Adrenal gland (tissue), 12 donors: Measurements from ENCODE around the gene DDX28. TPM values are rescaled to one million over a fixed set of nuclear protein-coding genes. Genes with fewer than 3 reads are reported as not detected.
"Not testable (repeated sequence)": the region's sequence is repeated elsewhere in the genome, so short reads cannot be mapped to it uniquely, and the experiment has no call there.

ENCODE experiments used
- DNase-seq, 7 donors: peaks; one replicate each; pipeline ENCODE4 v3.0.0-alpha.2; 2019 to 2020
- H3K27ac ChIP-seq, 5 donors: fragments of 200-600 bp; sonication (generic) in 4 of 5; 1 replicate in 3 of 5; 2 replicates in 2 of 5; pipeline versions ENCODE4 v1.5.1 to v1.8.0; 2016 to 2020; ENCODE audit warnings: mild to moderate bottlenecking in 1 of 5
- H3K27me3 ChIP-seq: fragments of 200-600 bp; 2 replicates; pipeline ENCODE4 v1.8.0; 2021
- H3K36me3 ChIP-seq, 2 donors: fragments of 200-600 bp; replicated peaks in 1 of 2; 1 replicate in 1 of 2; 2 replicates in 1 of 2; pipeline versions ENCODE4 v1.5.1 to v1.8.0; 2018 to 2022
- H3K4me1 ChIP-seq, 2 donors: fragments of 200-600 bp; replicated peaks in 1 of 2; 1 replicate in 1 of 2; 2 replicates in 1 of 2; pipeline versions ENCODE4 v1.5.1 to v1.8.0; 2018 to 2021
- H3K4me3 ChIP-seq, 4 donors: fragments of 200-600 bp; sonication (generic) in 3 of 4; one replicate each; pipeline ENCODE4 v1.5.1; 2016 to 2018
- H3K9me3 ChIP-seq, 3 donors: fragments of 200-600 bp; sonication (generic) in 1 of 3; replicated peaks in 1 of 3; 1 replicate in 2 of 3; 2 replicates in 1 of 3; pipeline versions ENCODE4 v1.5.1 to v1.8.0; 2016 to 2021
- POLR2A ChIP-seq, 2 donors: fragments of 450-650 bp; IDR thresholded peaks; one replicate each; pipeline ENCODE4 v1.6.1; 2017; ENCODE audit warnings: antibody characterized with exemption in 2 of 2, mild to moderate bottlenecking in 2 of 2, moderate library complexity in 1 of 2
- WGBS, 4 donors: extraction: QIAGEN DNeasy Blood & Tissue Kit in 2 of 4; methylation state at CpG; one replicate each; pipeline versions ENCODE4 v1.1.5 to v1.1.7; 2013 to 2017; 5-methylcytosine and 5-hydroxymethylcytosine counted together
- intact Hi-C, 2 donors: fragments of 100-400 bp; cut with DNase I; formaldehyde crosslinking; loops; one replicate each; pipeline versions ENCODE4 v1.14.1 to v1.15.0; 2022 to 2023
- polyA plus RNA-seq, 3 donors: library from polyadenylated mRNA; stranded (reverse); fragments of 200-250 nt in 2 of 3; fragments of 350-450 nt in 1 of 3; fragmentation: Illumina TruSeq in 1 of 3; extraction: RNeasy Lipid Tissue Mini Kit (QIAGEN cat#74804) in 1 of 3; gene quantifications; one replicate each; pipeline ENCODE4 v1.2.3, GENCODE V29; 2013 to 2014
- total RNA-seq, 9 donors: library from RNA; depleted of rRNA in 4 of 9; stranded (reverse); fragments of >200 nt in 4 of 9; fragments of 120-200 nt in 1 of 9; fragmentation: NEBNext Ultra II Directional in 1 of 9; extraction: Animal tissue kit (Norgen Biotek cat#: 25700) in 1 of 9; gene quantifications; one replicate each; pipeline versions ENCODE4 v1.1.0 to v1.2.4, GENCODE V29; 2013 to 2023
- TF ChIP-seq, protein P1 (sequence below), 6 experiments: fragments of 450-650 bp in 4 of 6; fragments of 200-600 bp in 2 of 6; sonication (generic) in 1 of 6; IDR thresholded peaks; 1 replicate in 5 of 6; 2 replicates in 1 of 6; pipeline versions ENCODE4 v1.5.1 to v1.8.0; 2016 to 2021; ENCODE audit warnings: antibody characterized with exemption in 6 of 6, mild to moderate bottlenecking in 2 of 6, moderate library complexity in 1 of 6
- donor health status: healthy with polysubstance abuse.
- donor health status: Bipolar disorder and iron deficiency.
- donor health status: DM: yes; HTN: yes; CAD: no.
- donor health status: DM: no; HTN: no; CAD: no.
- donor health status: DM: no; HTN: no; CAD: no.
- donor health status: DM: yes; HTN: yes; CAD: no.

DDX28 gene
- total and polyA plus RNA-seq, 12 donors: 6.4 to 18.4 (median 12.5) TPM

DNA sequence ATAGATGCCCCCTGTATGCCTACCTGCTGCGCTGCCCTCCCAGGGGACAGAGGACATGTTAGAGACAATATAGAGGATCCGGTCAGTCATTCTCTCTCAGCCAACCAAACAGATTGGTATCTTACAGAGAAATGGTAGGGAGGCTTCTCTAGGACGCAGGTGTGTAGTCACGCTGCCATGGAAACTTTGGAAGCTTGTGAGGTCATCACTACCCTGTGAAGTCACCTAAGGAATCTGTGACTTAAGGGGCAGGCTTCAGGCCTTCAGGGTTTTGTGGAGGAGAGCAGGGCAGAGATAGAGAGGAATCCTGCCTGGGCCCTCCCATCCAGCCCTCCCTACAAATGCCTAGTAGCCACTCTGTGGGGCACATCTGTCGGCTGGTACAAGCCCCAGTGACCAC, 7.4 kb downstream of the DDX28 start, which contains the start of gene DPEP2NB:
DPEP2NB (minus strand) TSS at position 231 of the 400 bp plus-strand sequence; CDS start at position 90, 141 bp downstream.
- 58 to 82% (median 82%) methylated on average over 4 to 5 of the region's 5 CpGs for WGBS, 4 donors

DNA sequence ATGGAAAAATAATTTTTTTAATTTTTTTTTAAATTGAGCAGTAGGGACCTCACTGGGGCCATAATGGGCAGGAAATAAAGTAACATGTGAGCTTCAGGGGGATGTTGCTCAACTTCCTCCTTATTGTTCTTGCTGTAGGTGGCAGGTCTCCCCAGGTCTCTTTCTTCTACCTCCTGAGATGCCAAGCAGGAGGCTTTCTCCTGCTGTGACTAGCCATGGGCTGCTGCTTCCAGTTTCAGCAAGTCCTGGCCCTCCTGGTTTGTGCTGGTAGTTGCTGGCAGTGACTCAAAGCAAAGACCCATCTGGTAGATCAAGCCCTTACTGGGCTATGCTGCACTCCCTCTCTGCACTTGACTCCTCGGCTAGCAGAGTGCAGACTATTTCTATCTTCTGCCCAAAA, 9.6 kb downstream of the DDX28 start:
- H3K9me3 ChIP-seq: no peaks in the 10 kb centered on the region
- H3K36me3 ChIP-seq: no peaks in the 10 kb centered on the region
- no peak for TF ChIP-seq POLR2A (IDR thresholded peaks at IDR 0.05)
- TF ChIP-seq, protein P1, sequence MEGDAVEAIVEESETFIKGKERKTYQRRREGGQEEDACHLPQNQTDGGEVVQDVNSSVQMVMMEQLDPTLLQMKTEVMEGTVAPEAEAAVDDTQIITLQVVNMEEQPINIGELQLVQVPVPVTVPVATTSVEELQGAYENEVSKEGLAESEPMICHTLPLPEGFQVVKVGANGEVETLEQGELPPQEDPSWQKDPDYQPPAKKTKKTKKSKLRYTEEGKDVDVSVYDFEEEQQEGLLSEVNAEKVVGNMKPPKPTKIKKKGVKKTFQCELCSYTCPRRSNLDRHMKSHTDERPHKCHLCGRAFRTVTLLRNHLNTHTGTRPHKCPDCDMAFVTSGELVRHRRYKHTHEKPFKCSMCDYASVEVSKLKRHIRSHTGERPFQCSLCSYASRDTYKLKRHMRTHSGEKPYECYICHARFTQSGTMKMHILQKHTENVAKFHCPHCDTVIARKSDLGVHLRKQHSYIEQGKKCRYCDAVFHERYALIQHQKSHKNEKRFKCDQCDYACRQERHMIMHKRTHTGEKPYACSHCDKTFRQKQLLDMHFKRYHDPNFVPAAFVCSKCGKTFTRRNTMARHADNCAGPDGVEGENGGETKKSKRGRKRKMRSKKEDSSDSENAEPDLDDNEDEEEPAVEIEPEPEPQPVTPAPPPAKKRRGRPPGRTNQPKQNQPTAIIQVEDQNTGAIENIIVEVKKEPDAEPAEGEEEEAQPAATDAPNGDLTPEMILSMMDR (IDR thresholded peaks at IDR 0.05): no peak
- intact Hi-C loops: no loop called here
- H3K4me3 ChIP-seq: no peak overlapping the region
- no peak for DNase-seq
- no peaks in the 10 kb centered on the region for H3K27me3 ChIP-seq
- H3K4me1 ChIP-seq: no peaks in the 10 kb centered on the region
- H3K27ac ChIP-seq: peak overlapping the region in 1 of 5 donors; percentile 11
- WGBS, 4 donors: 41 to 50% (median 45%) methylated on average over 1 of the region's 1 CpG

More for the DNA sequence above, 7.4 kb downstream of the DDX28 start, which contains the start of gene DPEP2NB:
- TF ChIP-seq POLR2A (IDR thresholded peaks at IDR 0.05): no peak
- TF ChIP-seq, protein P1 (IDR thresholded peaks at IDR 0.05): no peak
- Histone ChIP-seq H3K27ac (no peak within 1 kb of the TSS), H3K4me1 (no peaks in the 10 kb centered on the region), H3K36me3 (no peaks in the 10 kb centered on the region), H3K9me3 (no peaks in the 10 kb centered on the region), H3K27me3 (no peaks in the 10 kb centered on the region), H3K4me3 (no peak within 1 kb of the TSS)
- no peak for DNase-seq
- intact Hi-C loops: no loop called here

DNA sequence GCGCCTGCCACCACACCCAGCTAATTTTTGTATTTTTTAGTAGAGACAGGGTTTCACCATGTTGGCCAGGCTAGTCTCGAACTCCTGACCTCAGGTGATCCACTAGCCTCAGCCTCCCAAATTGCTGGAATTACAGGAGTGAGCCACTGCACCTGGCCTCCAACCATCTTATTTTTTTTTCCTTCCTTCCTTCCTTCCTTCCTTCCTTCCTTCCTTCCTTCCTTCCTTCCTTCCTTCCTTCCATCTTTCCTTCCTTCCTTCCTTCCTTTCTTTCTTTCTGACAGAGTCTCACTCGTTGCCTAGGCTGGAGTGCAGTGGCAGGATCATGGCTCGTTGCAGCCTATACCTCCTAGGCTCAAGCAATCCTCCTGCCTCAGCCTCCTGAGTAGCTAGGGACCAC, 13.2 kb downstream of the DDX28 start:
- not testable (repeated sequence) for H3K27ac ChIP-seq
- 66 to 79% (median 68%) methylated on average over 4 of the region's 4 CpGs for WGBS, 4 donors

GRCh38 chr16:68009157-68009735, 13.8 kb downstream of the DDX28 start:
- Histone ChIP-seq H3K4me3 (no peak overlapping the region), H3K27ac (no peak overlapping the region), H3K27me3 (no peaks in the 10 kb centered on the region), H3K4me1 (no peaks in the 10 kb centered on the region), H3K9me3 (no peaks in the 10 kb centered on the region), H3K36me3 (no peaks in the 10 kb centered on the region)
- intact Hi-C loops: no loop called here
- TF ChIP-seq, protein P1 (IDR thresholded peaks at IDR 0.05): no peak
- TF ChIP-seq POLR2A (IDR thresholded peaks at IDR 0.05): no peak
- 69 to 71% (median 71%) methylated on average over 9 of the region's 9 CpGs for WGBS, 4 donors
- DNase-seq: no peak

More for the DNA sequence above, 13.2 kb downstream of the DDX28 start:
- intact Hi-C loops, H3K36me3 ChIP-seq, H3K27me3 ChIP-seq, DNase-seq, H3K9me3 ChIP-seq, H3K4me3 ChIP-seq, H3K4me1 ChIP-seq: not testable (repeated sequence)

DNA sequence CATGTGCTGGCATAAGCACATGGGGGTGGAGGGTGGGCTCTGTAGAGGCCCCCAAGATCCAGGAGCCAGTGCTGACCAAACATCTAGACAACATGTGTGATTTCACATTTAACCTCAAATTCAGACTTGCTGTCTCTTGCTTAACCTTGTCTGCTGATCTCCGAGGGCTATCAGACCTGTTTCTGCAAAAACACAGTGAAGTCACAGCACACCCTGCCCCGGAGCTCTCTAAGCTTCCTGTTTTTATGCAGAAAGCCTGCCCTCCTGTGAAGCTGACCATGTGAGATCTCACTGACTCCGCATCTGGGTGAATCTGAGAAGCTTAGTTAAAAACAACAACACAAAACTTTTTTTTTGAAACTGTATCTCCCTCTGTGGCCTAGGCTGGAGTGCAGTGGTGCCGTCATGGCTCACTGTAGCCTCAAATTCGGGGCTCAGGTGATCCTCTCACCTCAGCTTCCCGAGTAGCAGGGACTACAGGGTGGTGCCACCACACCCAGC, 17.2 kb downstream of the DDX28 start:
- no peak for TF ChIP-seq POLR2A (IDR thresholded peaks at IDR 0.05)
- TF ChIP-seq, protein P1 (IDR thresholded peaks at IDR 0.05): no peak
- H3K36me3 ChIP-seq: no peaks in the 10 kb centered on the region
- H3K4me1 ChIP-seq: no peaks in the 10 kb centered on the region
- DNase-seq: peak in 5 of 7 donors; percentile 40 to 68 (median 54)
- H3K4me3 ChIP-seq: no peak overlapping the region
- WGBS, 4 donors: 33 to 48% (median 46%) methylated on average over 6 of the region's 6 CpGs
- no peaks in the 10 kb centered on the region for H3K9me3 ChIP-seq
- no peaks in the 10 kb centered on the region for H3K27me3 ChIP-seq
- intact Hi-C loops: no loop called here
- peak overlapping the region in 3 of 5 donors; percentile 8 to 70 (median 64) for H3K27ac ChIP-seq
